SK-N-SH (cell line): Measurements from ENCODE around the gene EFCAB6. TPM values are rescaled to one million over a fixed set of nuclear protein-coding genes. Genes with fewer than 3 reads are reported as not detected.

ENCODE experiments used
- CTCF ChIA-PET: fragments of 300-600, 350-600 bp; formaldehyde crosslinking; extraction: SDS; loops from one replicate; lab custom pipeline; 2021; lab: Yijun Ruan, JAX
- POLR2A ChIA-PET: fragments of 350-600 bp; sonication (Branson Sonifier 250); formaldehyde crosslinking; extraction: SDS; loops from one replicate; lab custom pipeline; 2020; ENCODE audit warnings: antibody characterized with exemption, inconsistent platforms; lab: Yijun Ruan, JAX
- DNase-seq: peaks from one replicate; pipeline ENCODE4 v3.0.0; 2012
- H2AFZ ChIP-seq: fragments of 200-600 bp; sonication (generic); 2 replicates; pipeline ENCODE4 v1.8.1; 2016; ENCODE audit warnings: antibody characterized with exemption, mild to moderate bottlenecking, low read depth
- H3F3A ChIP-seq: fragments of 200-600 bp; sonication (generic); replicated peaks from 2 replicates; pipeline ENCODE3; 2016; ENCODE audit warnings: antibody characterized with exemption, mild to moderate bottlenecking; ENCODE audit not compliant: insufficient read depth
- H3K27ac ChIP-seq, 2 experiments: fragments of 200-500 bp in 1 of 2; fragments of 200-600 bp in 1 of 2; sonication (Bioruptor generic) in 1 of 2; sonication (generic), shearing (Covaris generic) in 1 of 2; 2 replicates each; pipeline versions ENCODE4 v1.5.1 to v1.6.1; 2014 to 2016; ENCODE audit warnings: low read depth in 2 of 2, inconsistent platforms in 1 of 2, low read length in 1 of 2, mild to moderate bottlenecking in 1 of 2, mixed read lengths in 1 of 2
- H3K27me3 ChIP-seq: fragments of 200-600 bp; sonication (generic), shearing (Covaris generic); 2 replicates; pipeline ENCODE4 v1.6.1; 2016; ENCODE audit warnings: mixed run types; ENCODE audit not compliant: insufficient read depth
- H3K36me3 ChIP-seq, 2 experiments: fragments of 200-500 bp in 1 of 2; fragments of 200-600 bp in 1 of 2; sonication (Bioruptor generic) in 1 of 2; sonication (generic) in 1 of 2; replicated peaks in 1 of 2; 2 replicates each; pipeline versions ENCODE3 to v1.5.1; 2014 to 2016; ENCODE audit warnings: low read length in 1 of 2, mild to moderate bottlenecking in 1 of 2; ENCODE audit not compliant: insufficient read depth in 2 of 2, control insufficient read depth in 1 of 2
- H3K4me1 ChIP-seq, 2 experiments: fragments of 200-500 bp in 1 of 2; fragments of 200-600 bp in 1 of 2; sonication (Bioruptor generic) in 1 of 2; sonication (generic), shearing (Covaris generic) in 1 of 2; 2 replicates each; pipeline versions ENCODE4 v1.5.1 to v1.6.1; 2014 to 2016; ENCODE audit warnings: low read depth in 1 of 2, low read length in 1 of 2, mixed run types in 1 of 2; ENCODE audit not compliant: insufficient read depth in 2 of 2, control insufficient read depth in 1 of 2
- H3K4me2 ChIP-seq: fragments of 200-600 bp; sonication (generic), shearing (Covaris generic); 2 replicates; pipeline ENCODE4 v1.6.1; 2017; ENCODE audit warnings: mixed run types
- H3K4me3 ChIP-seq, 2 experiments: fragments of 200-500 bp in 1 of 2; fragments of 200-600 bp in 1 of 2; sonication (Bioruptor generic) in 1 of 2; sonication (generic), shearing (Covaris generic) in 1 of 2; 2 replicates each; pipeline versions ENCODE4 v1.5.1 to v1.8.1; 2014 to 2016; ENCODE audit warnings: low read depth in 2 of 2, inconsistent platforms in 1 of 2, low read length in 1 of 2, mild to moderate bottlenecking in 1 of 2, mixed read lengths in 1 of 2, moderate library complexity in 1 of 2
- H3K79me2 ChIP-seq: fragments of 200-600 bp; sonication (generic); 2 replicates; pipeline ENCODE4 v1.8.1; 2017; ENCODE audit warnings: mild to moderate bottlenecking; ENCODE audit not compliant: insufficient read depth
- H3K9ac ChIP-seq: fragments of 200-600 bp; sonication (generic); 2 replicates; pipeline ENCODE4 v1.6.1; 2017; ENCODE audit warnings: mixed run types
- H3K9me2 ChIP-seq: fragments of 200-600 bp; sonication (generic); 2 replicates; pipeline ENCODE4 v1.6.1; 2017; ENCODE audit warnings: mixed run types
- H3K9me3 ChIP-seq: fragments of 200-600 bp; sonication (generic); 2 replicates; pipeline ENCODE4 v1.6.1; 2017; ENCODE audit warnings: mixed run types, mild to moderate bottlenecking, moderate library complexity
- H4K20me1 ChIP-seq: fragments of 200-600 bp; sonication (generic); 2 replicates; pipeline ENCODE4 v1.6.1; 2017; ENCODE audit warnings: mild to moderate bottlenecking, mixed run types; ENCODE audit not compliant: insufficient read depth
- CTCF ChIP-seq: fragments of 200-600 bp; sonication (generic); IDR thresholded peaks from 2 replicates; pipeline ENCODE4 v1.6.1; 2017; ENCODE audit warnings: antibody characterized with exemption, mild to moderate bottlenecking, moderate library complexity
- EP300 ChIP-seq, 2 experiments: IDR thresholded peaks; 2 replicates each; pipeline versions ENCODE4 v1.4.0 to v1.6.1; 2012; ENCODE audit warnings: borderline replicate concordance in 1 of 2, low read depth in 1 of 2, low read length in 1 of 2
- GATA2 ChIP-seq: sonication (generic); formaldehyde crosslinking; IDR thresholded peaks from 2 replicates; pipeline ENCODE4 v1.5.0; 2020; ENCODE audit warnings: mild to moderate bottlenecking, missing genetic modification reagents
- IRF3 ChIP-seq: fragments of 150-350 bp; IDR thresholded peaks from 2 replicates; pipeline ENCODE4 v1.6.1; 2016; ENCODE audit warnings: mild to moderate bottlenecking, low read depth, low read length
- JUND ChIP-seq: IDR thresholded peaks from 2 replicates; pipeline ENCODE4 v1.4.0; 2012
- MXI1 ChIP-seq: IDR thresholded peaks from 2 replicates; pipeline ENCODE4 v1.6.1; 2012; ENCODE audit warnings: mild to moderate bottlenecking, low read depth, low read length, improper control_type of control experiment
- POLR2AphosphoS5 ChIP-seq: IDR thresholded peaks from 2 replicates; pipeline ENCODE4 v1.6.1; 2012; ENCODE audit warnings: low read depth, low read length
- RAD21 ChIP-seq: IDR thresholded peaks from 2 replicates; pipeline ENCODE4 v1.6.1; 2012; ENCODE audit warnings: mild to moderate bottlenecking, low read length
- SIN3A ChIP-seq: IDR thresholded peaks from 2 replicates; pipeline ENCODE4 v1.6.1; 2012; ENCODE audit warnings: low read depth, mild to moderate bottlenecking, low read length, moderate library complexity, borderline replicate concordance
- TAF1 ChIP-seq: IDR thresholded peaks from 2 replicates; pipeline ENCODE4 v1.6.1; 2012; ENCODE audit warnings: low read depth, mild to moderate bottlenecking, low read length, moderate library complexity, borderline replicate concordance
- TCF12 ChIP-seq: IDR thresholded peaks from 2 replicates; pipeline ENCODE4 v1.4.0; 2012
- USF2 ChIP-seq: fragments of 150-350 bp; IDR thresholded peaks from 2 replicates; pipeline ENCODE4 v1.6.1; 2017; ENCODE audit warnings: antibody characterized with exemption, low read length, low read depth, borderline replicate concordance
- ZBTB33 ChIP-seq: IDR thresholded peaks from 2 replicates; pipeline ENCODE4 v1.4.0; 2012; ENCODE audit warnings: low read depth, borderline replicate concordance
- WGBS: methylation state at CpG from one replicate; pipeline ENCODE4 v1.1.6; 2017; ENCODE audit warnings: low lambda C conversion rate; 5-methylcytosine and 5-hydroxymethylcytosine counted together
- polyA plus RNA-seq, 3 experiments: library from polyadenylated mRNA; depleted of rRNA; stranded (reverse); fragments of >200 nt; gene quantifications; 2 replicates each; pipeline ENCODE4 v1.2.3, GENCODE V29; 2012

EFCAB6 gene
- polyA plus RNA-seq, 1 of the 3 experiments (the other 2 are of a cell fraction): 0.46 TPM

- ChIA-PET POLR2A (no interaction called here), CTCF (no interaction called here)
- WGBS: 96% methylated on average over 9 of the region's 9 CpGs
Measured at GRCh38 chr22:43817402-43817801, 5.3 kb upstream of the EFCAB6 start.

More at GRCh38 chr22:43817402-43817801, 5.3 kb upstream of the EFCAB6 start:
- no peak for TF ChIP-seq RAD21
- TF ChIP-seq USF2: no peak
- no peak for TF ChIP-seq POLR2AphosphoS5
- no peak for TF ChIP-seq IRF3
- TF ChIP-seq TAF1: no peak
- no peak for TF ChIP-seq EP300 (IDR thresholded peaks at IDR 0.05; ENCODE audit: borderline replicate concordance in 1 of 2, low read depth in 1 of 2, low read length in 1 of 2)
- no peak for TF ChIP-seq MXI1
- TF ChIP-seq GATA2 (CRISPR knock-in tag): no peak
- TF ChIP-seq JUND: no peak
- no peak for TF ChIP-seq SIN3A
- no peak for TF ChIP-seq ZBTB33
- no peak for TF ChIP-seq TCF12
- no peak for TF ChIP-seq CTCF
- Histone ChIP-seq H3F3A (no peaks in the 10 kb centered on the region), H3K9ac (no peak overlapping the region), H3K4me3 (no peak overlapping the region), H3K36me3 (no peaks in the 10 kb centered on the region), H3K27ac (no peak overlapping the region), H2AFZ (no peak overlapping the region), H3K4me1 (peaks cover 0 to 7% of the 10 kb centered on the region in 2 experiments; a peak in 2 of 4 replicates), H3K9me3 (no peaks in the 10 kb centered on the region), H4K20me1 (no peaks in the 10 kb centered on the region), H3K79me2 (no peaks in the 10 kb centered on the region; the same call in 1 of the 2 replicates), H3K27me3 (no peaks in the 10 kb centered on the region), H3K4me2 (no peak overlapping the region), H3K9me2 (no peaks in the 10 kb centered on the region)
- no peak for DNase-seq
